PC-3 (cell line): ENCODE results near the gene POU2AF3. TPM values are rescaled to one million over a fixed set of nuclear protein-coding genes. Genes with fewer than 3 reads are reported as not detected.
"Not testable (repeated sequence)": the region's sequence is repeated elsewhere in the genome, so short reads cannot be mapped to it uniquely, and the experiment has no call there.

Source experiments
- ATAC-seq: fragments of 200-7000 bp; cut with Tn5 transposase; 2 replicates; pipeline ENCODE4 v1.9.1; 2020; ENCODE audit warnings: mild to moderate bottlenecking, moderate library complexity
- BruUV-seq: library from RNA; stranded (reverse); fragments of 400-500 nt; replicated peaks from 2 replicates; lab custom pipeline; 2021; lab: Mats Ljungman, UMichigan
- CTCF ChIA-PET: fragments of 300-600 bp; sonication (Branson Sonifier 250); formaldehyde crosslinking; loops from one replicate; lab custom pipeline; 2022; ENCODE audit warnings: antibody characterized with exemption; lab: Charles Lee
- POLR2A ChIA-PET: fragments of 300-600 bp; sonication (Branson Sonifier 250); formaldehyde crosslinking; loops from one replicate; lab custom pipeline; 2022; ENCODE audit warnings: antibody characterized with exemption; ENCODE audit not compliant: unreplicated experiment; lab: Charles Lee
- DNase-seq: peaks from one replicate; pipeline ENCODE4 v3.0.0-alpha.2; 2015
- H2AFZ ChIP-seq: fragments of 300-600 bp; sonication (generic); 2 replicates; pipeline ENCODE4 v1.6.0; 2016; ENCODE audit warnings: antibody characterized with exemption, low read length
- H3F3A ChIP-seq: fragments of 300-600 bp; sonication (generic); one replicate; pipeline ENCODE4 v1.6.0; 2017; ENCODE audit warnings: antibody characterized with exemption, low read length, control low read depth, mild to moderate bottlenecking; ENCODE audit not compliant: unreplicated experiment
- H3K27ac ChIP-seq: fragments of 300-600 bp; sonication (generic); 2 replicates; pipeline ENCODE4 v1.5.1; 2016; ENCODE audit warnings: mild to moderate bottlenecking, low read length
- H3K27me3 ChIP-seq: fragments of 300-600 bp; sonication (generic); 2 replicates; pipeline ENCODE4 v1.6.1; 2016; ENCODE audit warnings: low read length, mixed read lengths
- H3K36me3 ChIP-seq: fragments of 300-600 bp; sonication (generic); 2 replicates; pipeline ENCODE4 v1.6.1; 2016; ENCODE audit warnings: low read depth, mixed run types, low read length, mixed read lengths
- H3K4me1 ChIP-seq: fragments of 300-600 bp; sonication (generic); 2 replicates; pipeline ENCODE4 v1.5.1; 2016; ENCODE audit warnings: low read length; ENCODE audit not compliant: insufficient read depth
- H3K4me2 ChIP-seq: fragments of 300-600 bp; sonication (generic); 2 replicates; pipeline ENCODE4 v1.6.0; 2016; ENCODE audit warnings: low read length
- H3K4me3 ChIP-seq: fragments of 300-600 bp; sonication (generic); 2 replicates; pipeline ENCODE4 v1.5.1; 2016; ENCODE audit warnings: mild to moderate bottlenecking, low read length, mixed read lengths
- H3K79me2 ChIP-seq: fragments of 300-600 bp; sonication (generic); 2 replicates; pipeline ENCODE4 v1.6.1; 2017; ENCODE audit warnings: low read length, mixed read lengths
- H3K9ac ChIP-seq: fragments of 300-600 bp; sonication (generic); 2 replicates; pipeline ENCODE4 v1.6.0; 2016; ENCODE audit warnings: mild to moderate bottlenecking, low read length
- H3K9me2 ChIP-seq: fragments of 300-600 bp; sonication (generic); replicated peaks from 2 replicates; pipeline ENCODE4 v1.6.1; 2016; ENCODE audit warnings: mixed run types, low read length, mixed read lengths
- H3K9me3 ChIP-seq: fragments of 300-600 bp; sonication (generic); 2 replicates; pipeline ENCODE4 v1.6.1; 2016; ENCODE audit warnings: low read length, mixed read lengths
- H4K20me1 ChIP-seq: fragments of 300-600 bp; sonication (generic); 2 replicates; pipeline ENCODE4 v1.6.1; 2016; ENCODE audit warnings: low read length, mixed read lengths
- CTCF ChIP-seq: fragments of 300-600 bp; sonication (generic); conservative IDR thresholded peaks from 2 replicates; pipeline ENCODE4 v1.5.1; 2017; ENCODE audit warnings: antibody characterized with exemption, low read depth, mild to moderate bottlenecking, low read length
- EZH2 ChIP-seq: fragments of 300-600 bp; sonication (generic); IDR thresholded peaks from one replicate; pipeline ENCODE4 v1.6.1; 2017; ENCODE audit warnings: antibody characterized with exemption, mild to moderate bottlenecking, low read length; ENCODE audit not compliant: unreplicated experiment
- EZH2phosphoT487 ChIP-seq: fragments of 300-600 bp; sonication (generic); IDR thresholded peaks from 2 replicates; pipeline ENCODE4 v1.6.1; 2018; ENCODE audit warnings: mild to moderate bottlenecking, antibody characterized with exemption, low read length, borderline replicate concordance
- intact Hi-C: fragments of 100-400 bp; cut with micrococcal nuclease; formaldehyde crosslinking; loops from 2 replicates; pipeline ENCODE4 v1.9.0; 2023
- total RNA-seq: library from RNA; depleted of rRNA; stranded (reverse); fragments of >200 nt; gene quantifications from 2 replicates; pipeline ENCODE4 v1.2.3, GENCODE V29; 2014

POU2AF3 gene
- total RNA-seq, 1 experiment from 2014 or later, result not detected

GRCh38 chr11:111310723-111311122 is 12.4 kb downstream of the POU2AF3 start:
- TF ChIP-seq EZH2 (no peak), CTCF (no peak), EZH2phosphoT487 (no peak)
- Histone ChIP-seq H3K4me1 (peaks cover 8% of the 10 kb centered on the region; the same call in 1 of the 2 replicates), H3K9me3 (no peaks in the 10 kb centered on the region), H3K4me3 (no peak overlapping the region), H2AFZ (no peak overlapping the region; the same call in 1 of the 2 replicates), H4K20me1 (no peaks in the 10 kb centered on the region), H3K36me3 (no peaks in the 10 kb centered on the region), H3K27me3 (peaks cover 49% of the 10 kb centered on the region), H3F3A (no peaks in the 10 kb centered on the region), H3K27ac (peak overlapping the region; percentile 51), H3K9me2 (no peaks in the 10 kb centered on the region), H3K4me2 (no peak overlapping the region), H3K9ac (no peak overlapping the region), H3K79me2 (no peaks in the 10 kb centered on the region)
- DNase-seq (no peak), ATAC-seq (no peak)
- ChIA-PET POLR2A (no interaction called here), CTCF (no interaction called here)
- intact Hi-C loops, result no loop called here
- BruUV-seq, result no TSS peak

- Histone ChIP-seq H3K27ac (no peak overlapping the region), H3K36me3 (no peaks in the 10 kb centered on the region), H3F3A (no peaks in the 10 kb centered on the region), H3K79me2 (no peaks in the 10 kb centered on the region), H2AFZ (no peak overlapping the region), H3K4me1 (peaks cover 8% of the 10 kb centered on the region; the same call in 1 of the 2 replicates), H3K27me3 (peaks cover 39% of the 10 kb centered on the region), H3K4me3 (no peak overlapping the region), H3K9me2 (no peaks in the 10 kb centered on the region), H3K4me2 (no peak overlapping the region), H3K9me3 (no peaks in the 10 kb centered on the region), H3K9ac (no peak overlapping the region), H4K20me1 (no peaks in the 10 kb centered on the region)
- TF ChIP-seq EZH2phosphoT487 (no peak), CTCF (no peak), EZH2 (no peak)
- no TSS peak for BruUV-seq
- intact Hi-C loops, result no loop called here
- ATAC-seq (no peak), DNase-seq (no peak)
- ChIA-PET POLR2A (no interaction called here), CTCF (no interaction called here)
These were observed 13.7 kb downstream of the POU2AF3 start for GRCh38 chr11:111312076-111312475.

- Histone ChIP-seq H3K27ac (no peak overlapping the region), H3K79me2 (no peaks in the 10 kb centered on the region), H3K4me1 (no peaks in the 10 kb centered on the region), H2AFZ (no peak overlapping the region), H3K4me3 (no peak overlapping the region), H3K27me3 (peaks cover 65% of the 10 kb centered on the region), H4K20me1 (no peaks in the 10 kb centered on the region), H3K36me3 (no peaks in the 10 kb centered on the region), H3K9ac (no peak overlapping the region), H3K4me2 (no peak overlapping the region), H3K9me2 (no peaks in the 10 kb centered on the region), H3F3A (no peaks in the 10 kb centered on the region), H3K9me3 (no peaks in the 10 kb centered on the region)
- intact Hi-C loops, result no loop called here
- DNase-seq (no peak), ATAC-seq (no peak)
- CTCF ChIA-PET, result no interaction called here
- POLR2A ChIA-PET, result no interaction called here
- TF ChIP-seq CTCF (no peak), EZH2phosphoT487 (no peak), EZH2 (no peak)
- no TSS peak for BruUV-seq
These were observed 20.9 kb downstream of the POU2AF3 start for GRCh38 chr11:111319296-111319695.

DNA sequence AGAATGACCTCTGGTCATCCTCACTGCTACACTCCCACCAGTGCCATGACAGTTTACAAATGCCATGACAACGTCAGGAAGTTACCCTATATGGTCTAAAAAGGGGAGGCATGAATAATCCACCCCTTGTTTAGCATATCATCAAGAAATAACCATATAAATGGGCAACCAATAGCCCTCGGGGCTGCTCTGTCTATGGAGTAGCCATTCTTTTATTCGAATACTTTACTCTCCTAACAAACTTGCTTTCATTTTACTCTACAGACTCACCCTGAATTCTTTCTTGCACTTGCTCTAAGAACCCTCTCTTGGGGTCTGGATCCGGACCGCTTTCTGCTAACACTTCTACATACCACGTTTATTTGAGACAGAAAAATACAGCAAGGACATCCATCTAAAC is 21.9 kb downstream of the POU2AF3 start:
- DNase-seq, intact Hi-C loops, H3K4me2 ChIP-seq, H3K9me3 ChIP-seq, CTCF ChIA-PET, H2AFZ ChIP-seq, ATAC-seq, H3K79me2 ChIP-seq, H3K4me1 ChIP-seq, H3K27ac ChIP-seq, H3K36me3 ChIP-seq, H3K9ac ChIP-seq, H3F3A ChIP-seq, H3K4me3 ChIP-seq, POLR2A ChIA-PET, H4K20me1 ChIP-seq, H3K9me2 ChIP-seq, BruUV-seq: not testable (repeated sequence)
- H3K27me3 ChIP-seq, result peaks cover 74% of the 10 kb centered on the region
